ENCODE data around the gene TAF1B. TPM values are rescaled to one million over a fixed set of nuclear protein-coding genes. Genes with fewer than 3 reads are reported as not detected.

TAF1B gene
- total and polyA plus RNA-seq, 10 of the 15 experiments (the other 5 are each of a cell fraction or from before 2014, with no cell fraction given): 8.1 to 18.3 (median 12.4) TPM

DNA sequence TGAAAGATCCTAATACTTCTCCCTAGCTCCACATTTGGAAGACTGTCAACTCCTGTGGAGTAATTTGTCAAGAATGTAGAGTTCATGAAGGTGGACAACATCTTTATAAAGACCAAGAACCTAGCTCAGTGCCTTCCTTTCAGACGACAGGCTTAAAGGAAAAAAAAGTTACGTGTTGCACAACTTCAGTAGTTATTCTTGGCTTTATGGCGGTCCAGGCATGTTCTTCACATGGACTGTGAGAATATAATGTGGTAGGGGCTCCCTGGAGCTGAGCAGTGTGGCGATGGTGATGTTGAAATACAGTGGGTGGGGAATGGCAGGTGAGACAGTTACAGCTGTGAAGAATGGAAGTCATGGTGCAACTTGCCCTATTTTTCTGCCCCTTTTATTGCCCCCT is 3.9 kb downstream of the TAF1B start:
- H4K20me1 ChIP-seq (ENCODE audit: control insufficient read depth, insufficient read depth): no peaks in the 10 kb centered on the region
- ATAC-seq: no peak
- ChIA-PET POLR2A (interaction anchor here (0.6 kb wide), 1 partner anchor 33 kb away, joined by 5 read pairs; no protein-coding TSS in a partner anchor), CTCF (interaction anchor here (1.4 to 2.1 kb wide), 2 partner anchors 33 to 48 kb away, joined by 4 to 10 read pairs; no protein-coding TSS in a partner anchor), RAD21 (ENCODE audit: unreplicated experiment) (no interaction called here), SMC1A (ENCODE audit: uncharacterized antibody, unreplicated experiment) (interaction anchor here (0.9 to 1.2 kb wide), 2 partner anchors 13 to 561 kb away, joined by 3 read pairs; no protein-coding TSS in a partner anchor)
- intact Hi-C loops (cut with micrococcal nuclease; ENCODE audit: unreplicated experiment) (no loop called here), in situ Hi-C loops (cut with MboI) (no loop called here)
- no peak overlapping the region for H3K9ac ChIP-seq (ENCODE audit: control insufficient read depth, insufficient read depth, low read length)
- H3K79me2 ChIP-seq (ENCODE audit: control insufficient read depth, insufficient read depth, low read length): peaks cover 3% of the 10 kb centered on the region; the same call in 1 of the 2 replicates
- H3K27me3 ChIP-seq (replicated peaks in 1 of 2; ENCODE audit: control insufficient read depth in 2 of 2, insufficient read depth in 2 of 2, low read length in 1 of 2): no peaks in the 10 kb centered on the region
- H3K4me1 ChIP-seq (ENCODE audit: control insufficient read depth, insufficient read depth, low read length): peaks cover 3% of the 10 kb centered on the region; the same call in 1 of the 2 replicates
- FAIRE-seq: no peak
- peaks cover 0 to 9% of the 10 kb centered on the region in 2 experiments; a peak in 2 of 4 replicates for H3K36me3 ChIP-seq (ENCODE audit: control insufficient read depth in 2 of 2, insufficient read depth in 2 of 2, low read length in 1 of 2)
- no peak overlapping the region for H3K4me3 ChIP-seq
- H2AFZ ChIP-seq (ENCODE audit: control insufficient read depth, low read depth, low read length): no peak overlapping the region
- H3K4me2 ChIP-seq (ENCODE audit: control insufficient read depth, insufficient read depth): no peak overlapping the region; the same call in 1 of the 2 replicates
- H3K9me3 ChIP-seq (replicated peaks; ENCODE audit: control insufficient read depth, insufficient read depth, low read length): no peaks in the 10 kb centered on the region
- BruUV-seq (replicated peaks): no TSS peak
- WGBS (ENCODE audit: insufficient coverage, insufficient replicate concordance, low lambda C conversion rate, missing lambda C conversion rate): 95% methylated on average over 4 of the region's 4 CpGs
- no peak for DNase-seq (ENCODE audit: low read depth, low spot score)
- H3K27ac ChIP-seq (ENCODE audit: control insufficient read depth, insufficient read depth): no peak overlapping the region
- TF ChIP-seq MTA3 (IDR thresholded peaks at IDR 0.05; ENCODE audit: borderline replicate concordance, low read length) (no peak), BMI1 (IDR thresholded peaks at IDR 0.05; ENCODE audit: borderline replicate concordance) (no peak), SMC3 (IDR thresholded peaks at IDR 0.05; ENCODE audit: borderline replicate concordance, low read length) (no peak), SMAD5 (IDR thresholded peaks at IDR 0.05; ENCODE audit: low read depth) (no peak), SMAD1 (IDR thresholded peaks at IDR 0.05; ENCODE audit: low read depth, partially characterized antibody) (no peak)
- TF ChIP-seq, protein P1, sequence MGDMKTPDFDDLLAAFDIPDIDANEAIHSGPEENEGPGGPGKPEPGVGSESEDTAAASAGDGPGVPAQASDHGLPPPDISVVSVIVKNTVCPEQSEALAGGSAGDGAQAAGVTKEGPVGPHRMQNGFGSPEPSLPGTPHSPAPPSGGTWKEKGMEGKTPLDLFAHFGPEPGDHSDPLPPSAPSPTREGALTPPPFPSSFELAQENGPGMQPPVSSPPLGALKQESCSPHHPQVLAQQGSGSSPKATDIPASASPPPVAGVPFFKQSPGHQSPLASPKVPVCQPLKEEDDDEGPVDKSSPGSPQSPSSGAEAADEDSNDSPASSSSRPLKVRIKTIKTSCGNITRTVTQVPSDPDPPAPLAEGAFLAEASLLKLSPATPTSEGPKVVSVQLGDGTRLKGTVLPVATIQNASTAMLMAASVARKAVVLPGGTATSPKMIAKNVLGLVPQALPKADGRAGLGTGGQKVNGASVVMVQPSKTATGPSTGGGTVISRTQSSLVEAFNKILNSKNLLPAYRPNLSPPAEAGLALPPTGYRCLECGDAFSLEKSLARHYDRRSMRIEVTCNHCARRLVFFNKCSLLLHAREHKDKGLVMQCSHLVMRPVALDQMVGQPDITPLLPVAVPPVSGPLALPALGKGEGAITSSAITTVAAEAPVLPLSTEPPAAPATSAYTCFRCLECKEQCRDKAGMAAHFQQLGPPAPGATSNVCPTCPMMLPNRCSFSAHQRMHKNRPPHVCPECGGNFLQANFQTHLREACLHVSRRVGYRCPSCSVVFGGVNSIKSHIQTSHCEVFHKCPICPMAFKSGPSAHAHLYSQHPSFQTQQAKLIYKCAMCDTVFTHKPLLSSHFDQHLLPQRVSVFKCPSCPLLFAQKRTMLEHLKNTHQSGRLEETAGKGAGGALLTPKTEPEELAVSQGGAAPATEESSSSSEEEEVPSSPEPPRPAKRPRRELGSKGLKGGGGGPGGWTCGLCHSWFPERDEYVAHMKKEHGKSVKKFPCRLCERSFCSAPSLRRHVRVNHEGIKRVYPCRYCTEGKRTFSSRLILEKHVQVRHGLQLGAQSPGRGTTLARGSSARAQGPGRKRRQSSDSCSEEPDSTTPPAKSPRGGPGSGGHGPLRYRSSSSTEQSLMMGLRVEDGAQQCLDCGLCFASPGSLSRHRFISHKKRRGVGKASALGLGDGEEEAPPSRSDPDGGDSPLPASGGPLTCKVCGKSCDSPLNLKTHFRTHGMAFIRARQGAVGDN (IDR thresholded peaks at IDR 0.05): no peak
- TF ChIP-seq, protein P2, sequence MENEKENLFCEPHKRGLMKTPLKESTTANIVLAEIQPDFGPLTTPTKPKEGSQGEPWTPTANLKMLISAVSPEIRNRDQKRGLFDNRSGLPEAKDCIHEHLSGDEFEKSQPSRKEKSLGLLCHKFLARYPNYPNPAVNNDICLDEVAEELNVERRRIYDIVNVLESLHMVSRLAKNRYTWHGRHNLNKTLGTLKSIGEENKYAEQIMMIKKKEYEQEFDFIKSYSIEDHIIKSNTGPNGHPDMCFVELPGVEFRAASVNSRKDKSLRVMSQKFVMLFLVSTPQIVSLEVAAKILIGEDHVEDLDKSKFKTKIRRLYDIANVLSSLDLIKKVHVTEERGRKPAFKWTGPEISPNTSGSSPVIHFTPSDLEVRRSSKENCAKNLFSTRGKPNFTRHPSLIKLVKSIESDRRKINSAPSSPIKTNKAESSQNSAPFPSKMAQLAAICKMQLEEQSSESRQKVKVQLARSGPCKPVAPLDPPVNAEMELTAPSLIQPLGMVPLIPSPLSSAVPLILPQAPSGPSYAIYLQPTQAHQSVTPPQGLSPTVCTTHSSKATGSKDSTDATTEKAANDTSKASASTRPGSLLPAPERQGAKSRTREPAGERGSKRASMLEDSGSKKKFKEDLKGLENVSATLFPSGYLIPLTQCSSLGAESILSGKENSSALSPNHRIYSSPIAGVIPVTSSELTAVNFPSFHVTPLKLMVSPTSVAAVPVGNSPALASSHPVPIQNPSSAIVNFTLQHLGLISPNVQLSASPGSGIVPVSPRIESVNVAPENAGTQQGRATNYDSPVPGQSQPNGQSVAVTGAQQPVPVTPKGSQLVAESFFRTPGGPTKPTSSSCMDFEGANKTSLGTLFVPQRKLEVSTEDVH (IDR thresholded peaks at IDR 0.05; ENCODE audit: low read depth, partially characterized antibody): no peak

Data from GM12878 (cell line).